ENCODE data around the gene TRIM8. TPM values are rescaled to one million over a fixed set of nuclear protein-coding genes. Genes with fewer than 3 reads are reported as not detected.
"Not testable (repeated sequence)": the region's sequence is repeated elsewhere in the genome, so short reads cannot be mapped to it uniquely, and the experiment has no call there.

The TRIM8 gene
- total RNA-seq, 1 donor from 2014 or later: 81.6 TPM

GRCh38 chr10:102657984-102658724, 13.9 kb downstream of the TRIM8 start:
- H3K36me3 Mint-ChIP-seq: peaks cover 17% of the 10 kb centered on the region
- H3K4me1 Mint-ChIP-seq (ENCODE audit: unreplicated experiment): peaks cover 3% of the 10 kb centered on the region
- no peak for TF ChIP-seq CTCF (conservative IDR thresholded peaks at IDR 0.05)
- H3K4me3 Mint-ChIP-seq: no peak overlapping the region
- no peaks in the 10 kb centered on the region for H3K9me3 Mint-ChIP-seq
- DNase-seq (ENCODE audit: extremely low spot score, unreplicated experiment): no peak
- H3K27me3 Mint-ChIP-seq: no peaks in the 10 kb centered on the region
- no peak overlapping the region for H3K27ac Mint-ChIP-seq

- H3K36me3 Mint-ChIP-seq: peaks cover 11% of the 10 kb centered on the region
- TF ChIP-seq CTCF (conservative IDR thresholded peaks at IDR 0.05): no peak
- DNase-seq (ENCODE audit: extremely low spot score, unreplicated experiment): no peak
- H3K4me1 Mint-ChIP-seq (ENCODE audit: unreplicated experiment): no peaks in the 10 kb centered on the region
- no peaks in the 10 kb centered on the region for H3K27me3 Mint-ChIP-seq
- no peak overlapping the region for H3K27ac Mint-ChIP-seq
- H3K9me3 Mint-ChIP-seq: no peaks in the 10 kb centered on the region
- no peak overlapping the region for H3K4me3 Mint-ChIP-seq
These were observed 14.5 kb downstream of the TRIM8 start for GRCh38 chr10:102658802-102659201.

GRCh38 chr10:102660888-102661657, 16.8 kb downstream of the TRIM8 start:
- no peaks in the 10 kb centered on the region for H3K4me1 Mint-ChIP-seq (ENCODE audit: unreplicated experiment)
- H3K27ac Mint-ChIP-seq: no peak overlapping the region
- no peak for DNase-seq (ENCODE audit: extremely low spot score, unreplicated experiment)
- peaks cover 6% of the 10 kb centered on the region for H3K36me3 Mint-ChIP-seq
- H3K4me3 Mint-ChIP-seq: no peak overlapping the region
- TF ChIP-seq CTCF (conservative IDR thresholded peaks at IDR 0.05): no peak
- H3K27me3 Mint-ChIP-seq: no peaks in the 10 kb centered on the region
- no peaks in the 10 kb centered on the region for H3K9me3 Mint-ChIP-seq

GRCh38 chr10:102661658-102662028, 17.4 kb downstream of the TRIM8 start:
- Mint-ChIP-seq H3K36me3 (peaks cover 6% of the 10 kb centered on the region), H3K27me3 (no peaks in the 10 kb centered on the region), H3K4me1 (ENCODE audit: unreplicated experiment) (no peaks in the 10 kb centered on the region), H3K9me3 (no peaks in the 10 kb centered on the region), H3K4me3 (no peak overlapping the region), H3K27ac (no peak overlapping the region)
- TF ChIP-seq CTCF (conservative IDR thresholded peaks at IDR 0.05): no peak
- no peak for DNase-seq (ENCODE audit: extremely low spot score, unreplicated experiment)

- H3K27ac Mint-ChIP-seq: no peak overlapping the region
These were observed 21.7 kb downstream of the TRIM8 start for GRCh38 chr10:102665904-102666509.

GRCh38 chr10:102667411-102667810, 23.1 kb downstream of the TRIM8 start:
- H3K36me3 Mint-ChIP-seq; H3K4me3 Mint-ChIP-seq; H3K27me3 Mint-ChIP-seq; DNase-seq (ENCODE audit: extremely low spot score, unreplicated experiment); H3K9me3 Mint-ChIP-seq: not testable (repeated sequence)
- peak overlapping the region; percentile 16 for H3K27ac Mint-ChIP-seq
- H3K4me1 Mint-ChIP-seq (ENCODE audit: unreplicated experiment): peaks cover 18% of the 10 kb centered on the region

More at GRCh38 chr10:102665904-102666509, 21.7 kb downstream of the TRIM8 start:
- Mint-ChIP-seq H3K4me1 (ENCODE audit: unreplicated experiment) (peaks cover 18% of the 10 kb centered on the region), H3K36me3 (no peaks in the 10 kb centered on the region), H3K9me3 (no peaks in the 10 kb centered on the region), H3K4me3 (no peak overlapping the region), H3K27me3 (no peaks in the 10 kb centered on the region)
- no peak for TF ChIP-seq CTCF (conservative IDR thresholded peaks at IDR 0.05)
- DNase-seq (ENCODE audit: extremely low spot score, unreplicated experiment): no peak

All from type B pancreatic cell (in vitro differentiated cells).